ENCODE data around the gene FUBP3.

GRCh38 chr9:130548103-130548502, 31.3 kb upstream of the FUBP3 start:
- TF ChIP-seq CTCF (IDR thresholded peaks at IDR 0.05; ENCODE audit: insufficient read depth, low read length, poor library complexity, severe bottlenecking) = no peak
- TF ChIP-seq EZH2phosphoT487 (conservative IDR thresholded peaks at IDR 0.05; ENCODE audit: low read length) = no peak

All from SU-DHL-6 (cell line).